ENCODE measurements around the gene CDC42EP1. TPM values are rescaled to one million over a fixed set of nuclear protein-coding genes. Genes with fewer than 3 reads are reported as not detected.

Gene CDC42EP1
- polyA plus RNA-seq, 3 donors: 5.9 to 13.2 (median 8.5) TPM

DNA sequence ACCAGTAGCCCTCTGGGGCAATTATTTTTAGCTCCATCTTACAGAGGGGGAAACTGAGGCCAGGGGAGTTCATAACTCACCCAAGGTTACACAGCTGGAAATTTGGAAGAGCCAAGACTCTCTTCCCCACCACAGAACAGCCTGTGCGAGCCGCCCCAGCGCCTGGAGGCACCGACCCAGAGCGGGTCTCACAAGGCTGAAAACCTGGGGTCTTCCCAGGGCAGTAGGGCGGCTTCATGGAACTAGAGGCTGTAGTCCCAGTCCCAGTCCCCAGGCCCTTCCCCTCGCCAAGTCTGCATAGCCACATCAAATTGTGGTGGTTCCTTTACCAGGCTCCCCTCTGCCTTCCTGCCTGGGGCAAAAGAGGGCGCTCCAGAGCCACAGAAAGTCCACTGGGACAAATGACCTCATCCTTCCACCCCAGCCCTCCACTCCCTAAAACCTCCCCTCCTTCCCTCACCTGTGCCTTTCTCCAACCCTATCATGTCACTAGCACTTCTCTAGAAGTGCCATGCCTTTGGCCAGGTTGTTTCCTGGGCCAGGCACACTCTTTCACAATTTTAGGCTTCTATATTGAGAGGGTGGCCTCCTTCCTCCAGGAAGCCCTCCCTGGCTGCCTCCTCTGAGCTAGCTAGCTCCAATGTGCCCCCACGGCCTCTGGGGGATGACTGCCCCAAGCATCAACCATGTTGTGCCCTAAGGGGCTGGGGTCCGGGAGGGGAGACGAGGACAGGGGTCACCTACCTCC, 15.2 kb upstream of the CDC42EP1 start:
- Histone ChIP-seq H3K9me3 (replicated peaks in 1 of 2; ENCODE audit: control insufficient read depth in 1 of 2, insufficient read depth in 1 of 2, low read length in 2 of 2) (no peaks in the 10 kb centered on the region), H3K27me3 (ENCODE audit: control insufficient read depth in 2 of 2, insufficient read depth in 2 of 2, low read length in 2 of 2) (no peaks in the 10 kb centered on the region), H3K4me2 (replicated peaks; ENCODE audit: extremely low read depth, low read length, poor library complexity, severe bottlenecking) (peak overlapping the region; percentile 60), H4K20me1 (ENCODE audit: insufficient read depth, low read length) (no peaks in the 10 kb centered on the region), H2AFZ (ENCODE audit: insufficient read depth, low read depth, low read length, poor library complexity, severe bottlenecking) (peak overlapping the region; percentile 84), H3K4me1 (ENCODE audit: control insufficient read depth in 1 of 2, insufficient read depth in 2 of 2, low read length in 2 of 2) (peaks cover 30 to 36% of the 10 kb centered on the region in 2 donors), H3K4me3 (replicated peaks in 1 of 3; ENCODE audit: low read depth in 2 of 3, low read length in 3 of 3) (peak overlapping the region in 1 of 3 experiments; percentile 35), H3K36me3 (replicated peaks in 1 of 2; ENCODE audit: control insufficient read depth in 1 of 2, insufficient read depth in 2 of 2, low read length in 2 of 2) (no peaks in the 10 kb centered on the region), H3K79me2 (ENCODE audit: insufficient read depth, low read length) (no peaks in the 10 kb centered on the region), H3K27ac (ENCODE audit: low read depth in 1 of 2, low read length in 2 of 2) (no peak overlapping the region), H3K9ac (ENCODE audit: insufficient read depth, low read length, poor library complexity, severe bottlenecking) (peak overlapping the region; percentile 40)
- Mint-ChIP-seq H3K9me3 (no peaks in the 10 kb centered on the region), H3K27me3 (ENCODE audit: low read depth in 3 of 3) (peaks cover 7 to 14% (median 10%) of the 10 kb centered on the region in 3 donors), H3K36me3 (no peaks in the 10 kb centered on the region), H3K27ac (peak overlapping the region in 3 of 7 donors; percentile 60 to 79 (median 73)), H3K4me1 (peaks cover 31% of the 10 kb centered on the region), H3K4me3 (peak overlapping the region in 1 of 2 donors; percentile 51)
- DNase-seq: peak; percentile 64 to 76 (median 67)
- intact Hi-C loops (cut with micrococcal nuclease): loop anchor here in 1 of 2 donors (2.0 kb wide), 1 partner anchor 22 kb away; no protein-coding TSS in a partner anchor
- WGBS (ENCODE audit: insufficient coverage): 47% methylated on average over 10 of the region's 11 CpGs
- TF ChIP-seq, protein P1, sequence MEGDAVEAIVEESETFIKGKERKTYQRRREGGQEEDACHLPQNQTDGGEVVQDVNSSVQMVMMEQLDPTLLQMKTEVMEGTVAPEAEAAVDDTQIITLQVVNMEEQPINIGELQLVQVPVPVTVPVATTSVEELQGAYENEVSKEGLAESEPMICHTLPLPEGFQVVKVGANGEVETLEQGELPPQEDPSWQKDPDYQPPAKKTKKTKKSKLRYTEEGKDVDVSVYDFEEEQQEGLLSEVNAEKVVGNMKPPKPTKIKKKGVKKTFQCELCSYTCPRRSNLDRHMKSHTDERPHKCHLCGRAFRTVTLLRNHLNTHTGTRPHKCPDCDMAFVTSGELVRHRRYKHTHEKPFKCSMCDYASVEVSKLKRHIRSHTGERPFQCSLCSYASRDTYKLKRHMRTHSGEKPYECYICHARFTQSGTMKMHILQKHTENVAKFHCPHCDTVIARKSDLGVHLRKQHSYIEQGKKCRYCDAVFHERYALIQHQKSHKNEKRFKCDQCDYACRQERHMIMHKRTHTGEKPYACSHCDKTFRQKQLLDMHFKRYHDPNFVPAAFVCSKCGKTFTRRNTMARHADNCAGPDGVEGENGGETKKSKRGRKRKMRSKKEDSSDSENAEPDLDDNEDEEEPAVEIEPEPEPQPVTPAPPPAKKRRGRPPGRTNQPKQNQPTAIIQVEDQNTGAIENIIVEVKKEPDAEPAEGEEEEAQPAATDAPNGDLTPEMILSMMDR (IDR thresholded peaks at IDR 0.05): peak; percentile 85

DNA sequence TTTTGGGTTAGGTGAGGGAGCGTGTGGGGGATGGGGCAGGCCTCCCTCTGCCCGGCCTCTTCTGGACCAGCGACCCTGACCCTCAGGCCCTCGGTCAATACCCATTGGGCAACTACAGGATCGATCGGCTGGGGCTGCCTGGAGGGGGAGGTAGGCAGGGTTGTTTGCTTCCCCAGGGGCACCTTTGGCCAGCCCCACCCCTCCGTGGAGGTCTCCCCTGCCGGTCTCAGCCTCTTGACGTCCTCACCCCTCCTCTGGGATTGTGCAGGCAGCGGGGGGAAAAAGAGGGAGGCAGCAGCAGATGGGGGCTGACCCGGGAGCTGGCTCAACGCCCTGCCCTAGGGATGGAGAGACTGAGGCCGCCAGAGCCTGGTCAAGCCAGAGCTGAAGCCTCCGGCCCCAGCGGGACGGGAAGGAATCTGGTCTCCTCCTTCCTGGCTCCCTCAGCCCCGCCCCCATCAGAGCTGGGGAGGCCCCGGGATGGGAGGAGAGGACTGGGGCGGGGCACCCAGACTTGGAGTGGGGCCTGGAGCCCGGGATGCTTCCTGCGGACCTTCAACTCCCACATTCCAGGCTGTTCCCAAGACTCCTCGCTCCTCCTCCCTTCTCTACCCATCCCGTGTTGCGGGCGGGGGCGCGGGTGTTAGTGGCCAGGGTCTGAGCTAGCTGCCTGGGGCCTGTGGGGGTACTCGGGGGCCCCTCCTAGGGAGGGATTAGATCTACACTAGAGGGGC, 14.4 kb upstream of the CDC42EP1 start:
- no peak for DNase-seq
- H3K9ac ChIP-seq (ENCODE audit: insufficient read depth, low read length, poor library complexity, severe bottlenecking): peak overlapping the region; percentile 40
- peaks cover 26% of the 10 kb centered on the region for H3K4me1 Mint-ChIP-seq
- 9% methylated on average over 7 of the region's 28 CpGs for WGBS (ENCODE audit: insufficient coverage)
- H3K36me3 ChIP-seq (replicated peaks in 1 of 2; ENCODE audit: control insufficient read depth in 1 of 2, insufficient read depth in 2 of 2, low read length in 2 of 2): no peaks in the 10 kb centered on the region
- TF ChIP-seq, protein P1 (IDR thresholded peaks at IDR 0.05): no peak
- H4K20me1 ChIP-seq (ENCODE audit: insufficient read depth, low read length): no peaks in the 10 kb centered on the region
- no peaks in the 10 kb centered on the region for H3K27me3 ChIP-seq (ENCODE audit: control insufficient read depth in 2 of 2, insufficient read depth in 2 of 2, low read length in 2 of 2)
- peak overlapping the region; percentile 60 for H3K4me2 ChIP-seq (replicated peaks; ENCODE audit: extremely low read depth, low read length, poor library complexity, severe bottlenecking)
- H2AFZ ChIP-seq (ENCODE audit: insufficient read depth, low read depth, low read length, poor library complexity, severe bottlenecking): peak overlapping the region; percentile 84
- no peak overlapping the region for H3K27ac ChIP-seq (ENCODE audit: low read depth in 1 of 2, low read length in 2 of 2)
- H3K27ac Mint-ChIP-seq: peak overlapping the region in 2 of 7 donors; percentile 25 to 60
- H3K27me3 Mint-ChIP-seq (ENCODE audit: low read depth in 3 of 3): peaks cover 2 to 16% (median 10%) of the 10 kb centered on the region in 3 donors
- intact Hi-C loops (cut with micrococcal nuclease): loop anchor here in 1 of 2 donors (2.0 kb wide), 1 partner anchor 21 kb away; no protein-coding TSS in a partner anchor
- no peaks in the 10 kb centered on the region for H3K9me3 ChIP-seq (replicated peaks in 1 of 2; ENCODE audit: control insufficient read depth in 1 of 2, insufficient read depth in 1 of 2, low read length in 2 of 2)
- H3K79me2 ChIP-seq (ENCODE audit: insufficient read depth, low read length): no peaks in the 10 kb centered on the region
- H3K4me1 ChIP-seq (ENCODE audit: control insufficient read depth in 1 of 2, insufficient read depth in 2 of 2, low read length in 2 of 2): peaks cover 30 to 36% of the 10 kb centered on the region in 2 donors
- no peaks in the 10 kb centered on the region for H3K36me3 Mint-ChIP-seq
- H3K4me3 Mint-ChIP-seq: peak overlapping the region in 1 of 2 donors; percentile 59
- no peaks in the 10 kb centered on the region for H3K9me3 Mint-ChIP-seq
- peak overlapping the region in 1 of 3 experiments; percentile 35 for H3K4me3 ChIP-seq (replicated peaks in 1 of 3; ENCODE audit: low read depth in 2 of 3, low read length in 3 of 3)

All from CD14-positive monocyte (primary cell).